HEK293 (cell line): ENCODE results near the gene ING4.

Experiments used
- ATF2 ChIP-seq: fragments of 450-650 bp; formaldehyde crosslinking; IDR thresholded peaks from 2 replicates; pipeline ENCODE4 v1.5.1; 2016; ENCODE audit warnings: missing biosample characterization, missing genetic modification characterization, low read depth
- BCL11B ChIP-seq: fragments of 450-650 bp; formaldehyde crosslinking; IDR thresholded peaks from 2 replicates; pipeline ENCODE4 v1.5.1; 2016; ENCODE audit warnings: low read depth, missing biosample characterization, missing genetic modification characterization
- GLIS2 ChIP-seq: fragments of 450-650 bp; formaldehyde crosslinking; IDR thresholded peaks from 2 replicates; pipeline ENCODE4 v1.5.1; 2016; ENCODE audit warnings: missing biosample characterization, missing genetic modification characterization
- HIC1 ChIP-seq: fragments of 450-650 bp; formaldehyde crosslinking; IDR thresholded peaks from 2 replicates; pipeline ENCODE4 v1.5.1; 2016; ENCODE audit warnings: missing biosample characterization, missing genetic modification characterization
- KLF1 ChIP-seq: fragments of 450-650 bp; formaldehyde crosslinking; IDR thresholded peaks from 2 replicates; pipeline ENCODE4 v1.5.1; 2016; ENCODE audit warnings: missing biosample characterization, missing genetic modification characterization
- KLF9 ChIP-seq: fragments of 450-650 bp; formaldehyde crosslinking; IDR thresholded peaks from 2 replicates; pipeline ENCODE4 v1.5.1; 2016; ENCODE audit warnings: missing biosample characterization, missing genetic modification characterization, low read depth
- PRDM4 ChIP-seq: fragments of 450-650 bp; formaldehyde crosslinking; IDR thresholded peaks from 2 replicates; pipeline ENCODE4 v1.5.1; 2017; ENCODE audit warnings: missing biosample characterization, missing genetic modification characterization
- ZBTB10 ChIP-seq: fragments of 450-650 bp; formaldehyde crosslinking; IDR thresholded peaks from 2 replicates; pipeline ENCODE4 v1.5.1; 2016; ENCODE audit warnings: missing biosample characterization, missing genetic modification characterization
- ZBTB11 ChIP-seq: fragments of 450-650 bp; formaldehyde crosslinking; conservative IDR thresholded peaks from 2 replicates; pipeline ENCODE4 v1.5.1; 2016; ENCODE audit warnings: low read depth, missing biosample characterization, missing genetic modification characterization
- ZBTB49 ChIP-seq: fragments of 450-650 bp; formaldehyde crosslinking; IDR thresholded peaks from 2 replicates; pipeline ENCODE4 v1.5.1; 2016; ENCODE audit warnings: missing biosample characterization, missing genetic modification characterization, low read depth
- ZBTB8A ChIP-seq: fragments of 450-650 bp; formaldehyde crosslinking; IDR thresholded peaks from 2 replicates; pipeline ENCODE4 v1.5.1; 2016; ENCODE audit warnings: missing biosample characterization, missing genetic modification characterization
- ZNF146 ChIP-seq: fragments of 450-650 bp; formaldehyde crosslinking; IDR thresholded peaks from 2 replicates; pipeline ENCODE4 v1.5.1; 2016; ENCODE audit warnings: missing biosample characterization, missing genetic modification characterization
- ZNF221 ChIP-seq: fragments of 450-650 bp; formaldehyde crosslinking; IDR thresholded peaks from 2 replicates; pipeline ENCODE4 v1.5.1; 2017; ENCODE audit warnings: missing biosample characterization, missing genetic modification characterization, borderline replicate concordance
- ZNF311 ChIP-seq: fragments of 450-650 bp; formaldehyde crosslinking; IDR thresholded peaks from 2 replicates; pipeline ENCODE4 v1.5.1; 2017; ENCODE audit warnings: missing biosample characterization, missing genetic modification characterization, borderline replicate concordance
- ZNF350 ChIP-seq: fragments of 450-650 bp; formaldehyde crosslinking; IDR thresholded peaks from 2 replicates; pipeline ENCODE4 v1.5.0; 2017; ENCODE audit warnings: missing biosample characterization, mild to moderate bottlenecking, missing genetic modification characterization
- ZNF354C ChIP-seq: fragments of 450-650 bp; formaldehyde crosslinking; IDR thresholded peaks from 2 replicates; pipeline ENCODE4 v1.5.1; 2016; ENCODE audit warnings: missing biosample characterization, missing genetic modification characterization, low read depth, borderline replicate concordance
- ZNF362 ChIP-seq: fragments of 450-650 bp; formaldehyde crosslinking; IDR thresholded peaks from 2 replicates; pipeline ENCODE4 v1.5.1; 2016; ENCODE audit warnings: missing biosample characterization, missing genetic modification characterization
- ZNF366 ChIP-seq: fragments of 450-650 bp; formaldehyde crosslinking; conservative IDR thresholded peaks from 2 replicates; pipeline ENCODE4 v1.5.1; 2016; ENCODE audit warnings: missing biosample characterization, missing genetic modification characterization
- ZNF394 ChIP-seq: fragments of 450-650 bp; formaldehyde crosslinking; IDR thresholded peaks from 2 replicates; pipeline ENCODE4 v1.5.1; 2016; ENCODE audit warnings: missing biosample characterization, missing genetic modification characterization, mild to moderate bottlenecking, moderate library complexity, borderline replicate concordance
- ZNF548 ChIP-seq: fragments of 450-650 bp; formaldehyde crosslinking; IDR thresholded peaks from 2 replicates; pipeline ENCODE4 v1.5.1; 2016; ENCODE audit warnings: missing biosample characterization, missing genetic modification characterization
- ZNF561 ChIP-seq: fragments of 450-650 bp; IDR thresholded peaks from 2 replicates; pipeline ENCODE4 v1.5.1; 2018; ENCODE audit warnings: missing biosample characterization, missing genetic modification characterization, borderline replicate concordance
- ZNF747 ChIP-seq: fragments of 450-650 bp; formaldehyde crosslinking; IDR thresholded peaks from 2 replicates; pipeline ENCODE4 v1.5.1; 2016; ENCODE audit warnings: missing biosample characterization, missing genetic modification characterization
- ZNF76 ChIP-seq: fragments of 450-650 bp; formaldehyde crosslinking; IDR thresholded peaks from 2 replicates; pipeline ENCODE4; 2016; ENCODE audit warnings: low read depth, missing biosample characterization, missing genetic modification characterization, borderline replicate concordance
- ZSCAN23 ChIP-seq: fragments of 450-650 bp; formaldehyde crosslinking; IDR thresholded peaks from 2 replicates; pipeline ENCODE4 v1.5.1; 2016; ENCODE audit warnings: missing biosample characterization, missing genetic modification characterization

Gene ING4

GRCh38 chr12:6688543-6688998, 25.7 kb upstream of the ING4 start (continued):
- no peak; the same call in 1 of the 2 replicates for TF ChIP-seq ZBTB10 (tag by site-specific recombination)
- no peak for TF ChIP-seq ZNF146 (tag by site-specific recombination)
- no peak for TF ChIP-seq BCL11B (tag by site-specific recombination)
- TF ChIP-seq ZNF366 (tag by site-specific recombination) = no peak
- TF ChIP-seq ZBTB11 (tag by site-specific recombination) = no peak
- TF ChIP-seq ZNF362 = no peak
- peak; percentile 79 for TF ChIP-seq HIC1 (tag by site-specific recombination)
- no peak for TF ChIP-seq ZNF350 (tag by site-specific recombination)
- no peak for TF ChIP-seq KLF1 (tag by site-specific recombination)
- TF ChIP-seq KLF9 (tag by site-specific recombination) = peak; percentile 48
- TF ChIP-seq ZSCAN23 (tag by site-specific recombination) = 0 out of 2 replicates have a peak, but pooled peaks have one; percentile 15
- TF ChIP-seq ZNF548 = no peak
- no peak for TF ChIP-seq ZNF311 (tag by site-specific recombination)
- no peak for TF ChIP-seq ZNF354C (tag by site-specific recombination)
- no peak for TF ChIP-seq ZNF221
- no peak for TF ChIP-seq ZBTB8A (tag by site-specific recombination)
- TF ChIP-seq ZNF394 (tag by site-specific recombination) = no peak
- no peak for TF ChIP-seq ATF2 (tag by site-specific recombination)
- TF ChIP-seq GLIS2 (tag by site-specific recombination) = no peak
- TF ChIP-seq PRDM4 (tag by site-specific recombination) = 0 out of 2 replicates have a peak, but pooled peaks have one; percentile 18
- peak; percentile 68 for TF ChIP-seq ZNF76
- TF ChIP-seq ZBTB49 (tag by site-specific recombination) = no peak
- no peak for TF ChIP-seq ZNF747
- TF ChIP-seq ZNF561 (tag by site-specific recombination) = no peak
